ENCODE results near the gene HOOK2. TPM values are rescaled to one million over a fixed set of nuclear protein-coding genes. Genes with fewer than 3 reads are reported as not detected.

Gene HOOK2
- total and polyA plus RNA-seq, 9 of the 15 experiments (the other 6 are each of a cell fraction or from before 2014, with no cell fraction given), result 1.3 to 17.2 (median 9.9) TPM

GRCh38 chr19:12784394-12784870 lies 9.1 kb upstream of the HOOK2 start (continued):
- TF ChIP-seq EP300 (IDR thresholded peaks at IDR 0.05; ENCODE audit: low read length) (peak; percentile 94), NFATC3 (IDR thresholded peaks at IDR 0.05) (no peak), PURB (CRISPR knock-in tag; IDR thresholded peaks at IDR 0.05; ENCODE audit: low read depth) (no peak), ELF4 (CRISPR knock-in tag; IDR thresholded peaks at IDR 0.05) (peak; percentile 62; the same call in 1 of the 2 replicates), PHB2 (IDR thresholded peaks at IDR 0.05; ENCODE audit: low read depth) (peak; percentile 77), CBFA2T3 (IDR thresholded peaks at IDR 0.05) (peak; percentile 98), ATF1 (CRISPR knock-in tag; IDR thresholded peaks at IDR 0.05) (no peak), ATF1 (tag; IDR thresholded peaks at IDR 0.05) (peak; percentile 73), ZNF431 (CRISPR knock-in tag; IDR thresholded peaks at IDR 0.05) (no peak), BRCA1 (IDR thresholded peaks at IDR 0.05) (no peak), BRCA1 (CRISPR knock-in tag; IDR thresholded peaks at IDR 0.05) (no peak), SMAD1 (IDR thresholded peaks at IDR 0.05; ENCODE audit: low read depth, low read length, partially characterized antibody) (peak; percentile 52), EWSR1 (IDR thresholded peaks at IDR 0.05; ENCODE audit: borderline replicate concordance, low read depth, partially characterized antibody) (no peak), ZNF584 (CRISPR knock-in tag; IDR thresholded peaks at IDR 0.05; ENCODE audit: low read depth) (0 out of 2 replicates have a peak, but pooled peaks have one; percentile 70), RBM25 (IDR thresholded peaks at IDR 0.05; ENCODE audit: low read depth, low read length, severe bottlenecking) (no peak), RCOR1 (IDR thresholded peaks at IDR 0.05; ENCODE audit: borderline replicate concordance in 1 of 2, low read depth in 2 of 2, low read length in 2 of 2) (peak in 1 of 2 experiments; percentile 80; a peak in 2 of 4 replicates), CEBPG (CRISPR knock-in tag; IDR thresholded peaks at IDR 0.05) (peak; percentile 97), CEBPG (tag; conservative IDR thresholded peaks at IDR 0.05 in 1 of 2, IDR thresholded peaks at IDR 0.05 in 1 of 2) (peak in 1 of 2 experiments; percentile 50; a peak in 1 of 4 replicates), SMAD2 (IDR thresholded peaks at IDR 0.05; ENCODE audit: low read depth, low read length) (no peak), ATF7 (IDR thresholded peaks at IDR 0.05) (peak; percentile 77), CCNT2 (IDR thresholded peaks at IDR 0.05; ENCODE audit: borderline replicate concordance, extremely low read depth, insufficient read length, low read depth, low read length) (peak; percentile 18), TRIM24 (IDR thresholded peaks at IDR 0.05) (peak; percentile 82 to 91), THRB (CRISPR knock-in tag; conservative IDR thresholded peaks at IDR 0.05) (0 out of 2 replicates have a peak, but pooled peaks have one; percentile 11), MXI1 (IDR thresholded peaks at IDR 0.05; ENCODE audit: low read depth, low read length) (0 out of 2 replicates have a peak, but pooled peaks have one; percentile 51), ZFX (CRISPR knock-in tag; IDR thresholded peaks at IDR 0.05) (0 out of 2 replicates have a peak, but pooled peaks have one; percentile 1), HDGF (IDR thresholded peaks at IDR 0.05) (peak; percentile 94; the same call in 1 of the 2 replicates), DPF2 (IDR thresholded peaks at IDR 0.05) (peak; percentile 97), CTBP1 (IDR thresholded peaks at IDR 0.05; ENCODE audit: borderline replicate concordance) (peak; percentile 80; the same call in 1 of the 2 replicates), ETV5 (CRISPR knock-in tag; IDR thresholded peaks at IDR 0.05; ENCODE audit: low read depth) (0 out of 2 replicates have a peak, but pooled peaks have one; percentile 5), ZNF282 (CRISPR knock-in tag; IDR thresholded peaks at IDR 0.05) (no peak), ZFP36 (IDR thresholded peaks at IDR 0.05; ENCODE audit: low read depth, low read length, partially characterized antibody) (peak; percentile 60), CC2D1A (IDR thresholded peaks at IDR 0.05) (peak; percentile 71; the same call in 1 of the 2 replicates), POLR2B (IDR thresholded peaks at IDR 0.05; ENCODE audit: low read depth, partially characterized antibody) (peak; percentile 45)
